A673 (cell line): ENCODE data around the gene CYP21A2. TPM values are rescaled to one million over a fixed set of nuclear protein-coding genes. Genes with fewer than 3 reads are reported as not detected.

ENCODE experiments used
- BruUV-seq: library from RNA; stranded (reverse); fragments of 400-500 nt; replicated peaks from 2 replicates; lab custom pipeline; 2021; lab: Mats Ljungman, UMichigan
- CTCF ChIA-PET: fragments of 300-600 bp; sonication (Branson Sonifier 250); formaldehyde crosslinking; loops from one replicate; lab custom pipeline; 2022; ENCODE audit warnings: antibody characterized with exemption; lab: Charles Lee
- POLR2A ChIA-PET: fragments of 300-600 bp; sonication (Branson Sonifier 250); formaldehyde crosslinking; loops from one replicate; lab custom pipeline; 2022; ENCODE audit warnings: antibody characterized with exemption; ENCODE audit not compliant: low non-redundant PET; lab: Charles Lee
- DNase-seq: peaks from one replicate; pipeline ENCODE4 v3.0.0-alpha.2; 2015; ENCODE audit warnings: low spot score
- H3K27ac ChIP-seq: fragments of 200-600 bp; sonication (generic); 2 replicates; pipeline ENCODE4 v1.5.1; 2016; ENCODE audit warnings: mixed run types, low read depth, mild to moderate bottlenecking, mixed read lengths, antibody characterized with exemption, low read length; ENCODE audit not compliant: poor library complexity, severe bottlenecking
- H3K27me3 ChIP-seq: fragments of 200-600 bp; sonication (generic); replicated peaks from 2 replicates; pipeline ENCODE4 v1.6.1; 2017; ENCODE audit warnings: mixed run types, low read depth, mild to moderate bottlenecking, mixed read lengths, antibody characterized with exemption, low read length; ENCODE audit not compliant: insufficient read depth, poor library complexity
- H3K36me3 ChIP-seq: fragments of 200-600 bp; sonication (generic); 2 replicates; pipeline ENCODE4 v1.6.1; 2016; ENCODE audit warnings: mixed run types, mild to moderate bottlenecking, mixed read lengths, antibody characterized with exemption, low read length; ENCODE audit not compliant: insufficient read depth, poor library complexity, severe bottlenecking
- H3K4me1 ChIP-seq: fragments of 200-600 bp; sonication (generic); 2 replicates; pipeline ENCODE4 v1.6.1; 2017; ENCODE audit warnings: mixed run types, mild to moderate bottlenecking, mixed read lengths, antibody characterized with exemption, low read length; ENCODE audit not compliant: insufficient read depth, poor library complexity, severe bottlenecking
- H3K4me3 ChIP-seq: fragments of 200-600 bp; sonication (generic); 2 replicates; pipeline ENCODE4 v1.5.1; 2016; ENCODE audit warnings: low read depth, mixed run types, mild to moderate bottlenecking, mixed read lengths, low read length; ENCODE audit not compliant: poor library complexity, severe bottlenecking
- H3K9me3 ChIP-seq: fragments of 200-600 bp; sonication (generic); 2 replicates; pipeline ENCODE4 v1.6.1; 2016; ENCODE audit warnings: mixed run types, low read depth, mild to moderate bottlenecking, mixed read lengths, antibody characterized with exemption, low read length; ENCODE audit not compliant: poor library complexity, severe bottlenecking
- EZH2 ChIP-seq: fragments of 200-600 bp; sonication (generic); IDR thresholded peaks from 2 replicates; pipeline ENCODE4 v1.6.1; 2017; ENCODE audit warnings: borderline replicate concordance, low read depth, mild to moderate bottlenecking, mixed read lengths, antibody characterized with exemption, low read length; ENCODE audit not compliant: poor library complexity, severe bottlenecking
- intact Hi-C: fragments of 100-400 bp; cut with micrococcal nuclease; formaldehyde crosslinking; loops from one replicate; pipeline ENCODE4 v1.10.0; 2022; ENCODE audit not compliant: unreplicated experiment
- total RNA-seq: library from RNA; stranded (reverse); gene quantifications from 2 replicates; pipeline ENCODE4 v1.2.3, GENCODE V29; 2021
- TF ChIP-seq, protein P1 (sequence below): fragments of 300-800, 200-600 bp; sonication (generic); conservative IDR thresholded peaks from 2 replicates; pipeline ENCODE4 v1.5.1; 2017; ENCODE audit warnings: low read depth, mild to moderate bottlenecking, antibody characterized with exemption, low read length, moderate library complexity, mixed read lengths

CYP21A2 gene
- total RNA-seq, 1 experiment from 2014 or later: 0.15 TPM

- CTCF ChIA-PET: no interaction called here
Observed at GRCh38 chr6:32074996-32075532, 36.8 kb downstream of the CYP21A2 start.

DNA sequence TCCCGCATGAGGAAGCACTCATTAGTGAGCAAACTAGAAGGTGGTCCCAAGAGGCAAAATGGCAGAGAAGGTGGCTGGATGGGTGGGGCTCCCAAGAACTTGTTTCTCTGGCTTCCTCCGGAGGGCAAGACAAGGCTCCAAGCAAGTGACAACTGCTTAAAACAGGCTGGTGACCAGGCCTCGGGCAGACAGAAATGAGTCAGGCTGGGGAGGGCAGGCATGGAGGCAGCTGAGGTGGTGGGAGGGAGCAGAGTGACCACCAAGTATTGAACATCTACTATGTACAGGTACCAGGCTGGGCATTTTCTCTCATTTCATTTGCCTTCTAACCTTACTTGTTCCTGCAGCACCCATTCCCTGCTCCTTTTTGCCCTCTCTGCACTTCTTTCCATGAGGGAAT, 37.6 kb downstream of the CYP21A2 start:
- intact Hi-C loops: no loop called here
- Histone ChIP-seq H3K4me3 (no peak overlapping the region), H3K27ac (no peak overlapping the region), H3K9me3 (no peaks in the 10 kb centered on the region), H3K36me3 (no peaks in the 10 kb centered on the region), H3K27me3 (no peaks in the 10 kb centered on the region), H3K4me1 (no peaks in the 10 kb centered on the region)
- DNase-seq: no peak
- CTCF ChIA-PET: no interaction called here
- POLR2A ChIA-PET: no interaction called here
- TF ChIP-seq, protein P1, sequence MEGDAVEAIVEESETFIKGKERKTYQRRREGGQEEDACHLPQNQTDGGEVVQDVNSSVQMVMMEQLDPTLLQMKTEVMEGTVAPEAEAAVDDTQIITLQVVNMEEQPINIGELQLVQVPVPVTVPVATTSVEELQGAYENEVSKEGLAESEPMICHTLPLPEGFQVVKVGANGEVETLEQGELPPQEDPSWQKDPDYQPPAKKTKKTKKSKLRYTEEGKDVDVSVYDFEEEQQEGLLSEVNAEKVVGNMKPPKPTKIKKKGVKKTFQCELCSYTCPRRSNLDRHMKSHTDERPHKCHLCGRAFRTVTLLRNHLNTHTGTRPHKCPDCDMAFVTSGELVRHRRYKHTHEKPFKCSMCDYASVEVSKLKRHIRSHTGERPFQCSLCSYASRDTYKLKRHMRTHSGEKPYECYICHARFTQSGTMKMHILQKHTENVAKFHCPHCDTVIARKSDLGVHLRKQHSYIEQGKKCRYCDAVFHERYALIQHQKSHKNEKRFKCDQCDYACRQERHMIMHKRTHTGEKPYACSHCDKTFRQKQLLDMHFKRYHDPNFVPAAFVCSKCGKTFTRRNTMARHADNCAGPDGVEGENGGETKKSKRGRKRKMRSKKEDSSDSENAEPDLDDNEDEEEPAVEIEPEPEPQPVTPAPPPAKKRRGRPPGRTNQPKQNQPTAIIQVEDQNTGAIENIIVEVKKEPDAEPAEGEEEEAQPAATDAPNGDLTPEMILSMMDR: no peak
- no peak for TF ChIP-seq EZH2
- no TSS peak for BruUV-seq

More at GRCh38 chr6:32074996-32075532, 36.8 kb downstream of the CYP21A2 start:
- BruUV-seq: no TSS peak
- Histone ChIP-seq H3K4me3 (no peak overlapping the region), H3K9me3 (no peaks in the 10 kb centered on the region), H3K27me3 (no peaks in the 10 kb centered on the region), H3K27ac (no peak overlapping the region), H3K36me3 (no peaks in the 10 kb centered on the region), H3K4me1 (no peaks in the 10 kb centered on the region)
- intact Hi-C loops: no loop called here
- DNase-seq: no peak
- TF ChIP-seq, protein P1: no peak
- TF ChIP-seq EZH2: no peak
- POLR2A ChIA-PET: no interaction called here

GRCh38 chr6:32076321-32076809, 38.1 kb downstream of the CYP21A2 start:
- Histone ChIP-seq H3K4me1 (no peaks in the 10 kb centered on the region), H3K4me3 (no peak overlapping the region), H3K27ac (no peak overlapping the region), H3K27me3 (no peaks in the 10 kb centered on the region), H3K36me3 (no peaks in the 10 kb centered on the region), H3K9me3 (no peaks in the 10 kb centered on the region)
- POLR2A ChIA-PET: no interaction called here
- TF ChIP-seq, protein P1: no peak
- TF ChIP-seq EZH2: no peak
- no peak for DNase-seq
- intact Hi-C loops: no loop called here
- BruUV-seq: no TSS peak
- CTCF ChIA-PET: no interaction called here
